Osteocyte (in vitro differentiated cells): ENCODE measurements around the gene BTBD16. TPM values are rescaled to one million over a fixed set of nuclear protein-coding genes. Genes with fewer than 3 reads are reported as not detected.
A peak's percentile ranks its signal among the peaks of the same experiment; 100 is the strongest.

ENCODE experiments used
- DNase-seq: peaks from one replicate; pipeline ENCODE4 v3.0.0; 2021; ENCODE audit warnings: mixed read lengths; ENCODE audit not compliant: unreplicated experiment; ENCODE audit errors: extremely low spot score
- H3K27ac Mint-ChIP-seq: one replicate; pipeline ENCODE4 v1.8.0; 2021; ENCODE audit warnings: mild to moderate bottlenecking, mixed read lengths; ENCODE audit not compliant: unreplicated experiment
- H3K27me3 Mint-ChIP-seq: one replicate; pipeline ENCODE4 v1.8.0; 2021; ENCODE audit warnings: mixed read lengths; ENCODE audit not compliant: unreplicated experiment
- H3K36me3 Mint-ChIP-seq: one replicate; pipeline ENCODE4 v1.8.0; 2021; ENCODE audit warnings: mixed read lengths; ENCODE audit not compliant: unreplicated experiment
- H3K4me1 Mint-ChIP-seq: one replicate; pipeline ENCODE4 v1.8.0; 2021; ENCODE audit warnings: mixed read lengths; ENCODE audit not compliant: unreplicated experiment
- H3K4me3 Mint-ChIP-seq: one replicate; pipeline ENCODE4 v1.8.0; 2021; ENCODE audit warnings: mild to moderate bottlenecking, moderate library complexity, mixed read lengths; ENCODE audit not compliant: unreplicated experiment
- H3K9me3 Mint-ChIP-seq: one replicate; pipeline ENCODE4 v1.8.0; 2021; ENCODE audit warnings: mixed read lengths; ENCODE audit not compliant: unreplicated experiment
- CTCF ChIP-seq: fragments of 200-600 bp; sonication (generic); IDR thresholded peaks from 2 replicates; pipeline ENCODE4 v1.5.0; 2021; ENCODE audit warnings: antibody characterized with exemption, mild to moderate bottlenecking, moderate library complexity
- total RNA-seq: library from RNA; stranded (reverse); gene quantifications from 2 replicates; pipeline ENCODE4 v1.2.1, GENCODE V29; 2021

Gene BTBD16
- total RNA-seq, 1 donor from 2014 or later: not detected

GRCh38 chr10:122286867-122287266, 15.8 kb downstream of the BTBD16 start:
- Mint-ChIP-seq H3K4me3 (peak overlapping the region; percentile 17), H3K36me3 (no peaks in the 10 kb centered on the region), H3K9me3 (no peaks in the 10 kb centered on the region), H3K27me3 (no peaks in the 10 kb centered on the region), H3K27ac (peak overlapping the region; percentile 93), H3K4me1 (peaks cover 41% of the 10 kb centered on the region)
- TF ChIP-seq CTCF: no peak
- DNase-seq: peak; percentile 93

- peak overlapping the region; percentile 93 for H3K27ac Mint-ChIP-seq
Observed at GRCh38 chr10:122287570-122287969, 16.5 kb downstream of the BTBD16 start.

GRCh38 chr10:122288262-122288661, 17.2 kb downstream of the BTBD16 start:
- Mint-ChIP-seq H3K4me1 (peaks cover 29% of the 10 kb centered on the region), H3K36me3 (no peaks in the 10 kb centered on the region), H3K4me3 (no peak overlapping the region), H3K27me3 (no peaks in the 10 kb centered on the region), H3K27ac (no peak overlapping the region), H3K9me3 (no peaks in the 10 kb centered on the region)
- TF ChIP-seq CTCF: no peak
- DNase-seq: no peak

More at GRCh38 chr10:122287570-122287969, 16.5 kb downstream of the BTBD16 start:
- Mint-ChIP-seq H3K9me3 (no peaks in the 10 kb centered on the region), H3K4me3 (no peak overlapping the region), H3K4me1 (peaks cover 35% of the 10 kb centered on the region), H3K27me3 (no peaks in the 10 kb centered on the region), H3K36me3 (no peaks in the 10 kb centered on the region)
- DNase-seq: no peak
- TF ChIP-seq CTCF: no peak

GRCh38 chr10:122288917-122289316, 17.8 kb downstream of the BTBD16 start:
- no peak for DNase-seq
- Mint-ChIP-seq H3K4me1 (peaks cover 28% of the 10 kb centered on the region), H3K27ac (no peak overlapping the region), H3K36me3 (no peaks in the 10 kb centered on the region), H3K27me3 (no peaks in the 10 kb centered on the region), H3K4me3 (no peak overlapping the region), H3K9me3 (no peaks in the 10 kb centered on the region)
- no peak for TF ChIP-seq CTCF

- no peaks in the 10 kb centered on the region for H3K9me3 Mint-ChIP-seq
- no peak overlapping the region for H3K4me3 Mint-ChIP-seq
- H3K4me1 Mint-ChIP-seq: peaks cover 28% of the 10 kb centered on the region
- no peak overlapping the region for H3K27ac Mint-ChIP-seq
- no peak for TF ChIP-seq CTCF
- no peak for DNase-seq
- no peaks in the 10 kb centered on the region for H3K27me3 Mint-ChIP-seq
- no peaks in the 10 kb centered on the region for H3K36me3 Mint-ChIP-seq
Observed at GRCh38 chr10:122290334-122290733, 19.2 kb downstream of the BTBD16 start.
